Measurements from ENCODE around the gene GBE1. TPM values are rescaled to one million over a fixed set of nuclear protein-coding genes. Genes with fewer than 3 reads are reported as not detected.

Gene GBE1
- total and polyA plus RNA-seq, 9 of the 15 experiments (the other 6 are each of a cell fraction or from before 2014, with no cell fraction given): 7.9 to 25.6 (median 13.1) TPM

DNA sequence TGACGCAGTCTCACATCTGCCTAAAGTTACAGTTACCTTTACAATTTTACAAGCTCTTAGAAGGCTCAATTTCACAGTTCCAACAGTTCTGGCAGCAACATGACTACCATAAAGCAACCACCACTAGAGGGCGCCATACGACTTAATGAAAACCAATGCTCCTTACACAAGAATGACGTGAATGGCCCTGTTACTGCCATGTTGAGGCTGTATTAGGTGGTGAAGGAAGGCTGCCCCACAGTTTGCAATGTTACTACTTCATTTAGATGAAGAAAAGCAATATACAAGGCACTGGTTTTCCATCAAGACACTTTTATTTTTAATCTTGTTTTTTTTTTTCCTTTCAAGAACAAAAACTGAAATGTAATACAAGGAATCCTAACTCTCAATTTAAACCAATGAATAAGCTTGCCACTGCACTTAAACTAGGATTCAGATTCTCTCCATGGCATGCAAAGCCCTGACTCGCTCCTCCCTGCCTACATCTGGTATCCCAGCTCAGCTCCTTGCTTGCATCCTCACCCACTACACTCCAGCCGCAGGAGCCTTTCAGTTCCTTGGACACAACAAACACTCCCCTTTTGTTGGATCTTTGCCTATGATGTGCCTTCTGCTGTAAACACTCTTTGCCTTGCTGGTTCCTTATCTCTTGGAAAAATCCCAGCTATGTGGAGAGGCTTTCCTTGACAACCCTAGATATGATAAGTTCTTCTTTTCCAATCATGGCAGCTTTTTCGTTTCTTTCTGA lies 270.7 kb downstream of the GBE1 start (continued):
- TF ChIP-seq, protein P1, sequence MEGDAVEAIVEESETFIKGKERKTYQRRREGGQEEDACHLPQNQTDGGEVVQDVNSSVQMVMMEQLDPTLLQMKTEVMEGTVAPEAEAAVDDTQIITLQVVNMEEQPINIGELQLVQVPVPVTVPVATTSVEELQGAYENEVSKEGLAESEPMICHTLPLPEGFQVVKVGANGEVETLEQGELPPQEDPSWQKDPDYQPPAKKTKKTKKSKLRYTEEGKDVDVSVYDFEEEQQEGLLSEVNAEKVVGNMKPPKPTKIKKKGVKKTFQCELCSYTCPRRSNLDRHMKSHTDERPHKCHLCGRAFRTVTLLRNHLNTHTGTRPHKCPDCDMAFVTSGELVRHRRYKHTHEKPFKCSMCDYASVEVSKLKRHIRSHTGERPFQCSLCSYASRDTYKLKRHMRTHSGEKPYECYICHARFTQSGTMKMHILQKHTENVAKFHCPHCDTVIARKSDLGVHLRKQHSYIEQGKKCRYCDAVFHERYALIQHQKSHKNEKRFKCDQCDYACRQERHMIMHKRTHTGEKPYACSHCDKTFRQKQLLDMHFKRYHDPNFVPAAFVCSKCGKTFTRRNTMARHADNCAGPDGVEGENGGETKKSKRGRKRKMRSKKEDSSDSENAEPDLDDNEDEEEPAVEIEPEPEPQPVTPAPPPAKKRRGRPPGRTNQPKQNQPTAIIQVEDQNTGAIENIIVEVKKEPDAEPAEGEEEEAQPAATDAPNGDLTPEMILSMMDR (IDR thresholded peaks at IDR 0.05 in 2 of 3, conservative IDR thresholded peaks at IDR 0.05 in 1 of 3; ENCODE audit: insufficient read depth in 2 of 3, low read depth in 1 of 3, low read length in 3 of 3): peak; percentile 53 to 67 (median 65)
- TF ChIP-seq, protein P2, sequence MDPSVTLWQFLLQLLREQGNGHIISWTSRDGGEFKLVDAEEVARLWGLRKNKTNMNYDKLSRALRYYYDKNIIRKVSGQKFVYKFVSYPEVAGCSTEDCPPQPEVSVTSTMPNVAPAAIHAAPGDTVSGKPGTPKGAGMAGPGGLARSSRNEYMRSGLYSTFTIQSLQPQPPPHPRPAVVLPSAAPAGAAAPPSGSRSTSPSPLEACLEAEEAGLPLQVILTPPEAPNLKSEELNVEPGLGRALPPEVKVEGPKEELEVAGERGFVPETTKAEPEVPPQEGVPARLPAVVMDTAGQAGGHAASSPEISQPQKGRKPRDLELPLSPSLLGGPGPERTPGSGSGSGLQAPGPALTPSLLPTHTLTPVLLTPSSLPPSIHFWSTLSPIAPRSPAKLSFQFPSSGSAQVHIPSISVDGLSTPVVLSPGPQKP (CRISPR knock-in tag; IDR thresholded peaks at IDR 0.05): no peak

DNA sequence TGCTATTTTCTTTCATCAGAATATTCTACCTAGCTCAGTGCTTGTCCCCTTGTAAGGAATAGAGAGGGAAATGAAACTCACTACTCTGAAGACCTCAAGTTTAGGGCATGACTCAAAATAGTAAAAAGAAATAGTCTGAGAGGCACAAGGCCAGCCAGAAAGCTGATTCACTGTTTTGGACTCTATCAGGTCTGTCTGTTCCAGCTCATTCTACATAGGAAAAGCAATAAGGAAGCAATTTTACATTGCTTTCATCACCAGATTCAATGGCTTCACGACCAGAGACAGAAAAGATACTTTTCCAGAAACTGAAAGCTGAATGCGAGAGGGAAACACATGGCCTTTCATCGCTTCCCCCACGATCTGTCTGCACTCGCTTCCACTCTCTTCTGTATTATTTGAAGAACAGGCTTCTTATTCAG lies 276.0 kb downstream of the GBE1 start:
- Histone ChIP-seq H3K27ac (ENCODE audit: extremely low read depth, low read depth, low read length) (no peak overlapping the region), H3K4me2 (ENCODE audit: insufficient read depth, low read length) (no peak overlapping the region), H3K4me3 (no peak overlapping the region), H4K20me1 (replicated peaks; ENCODE audit: control insufficient read depth, insufficient read depth, low read length) (no peaks in the 10 kb centered on the region), H3K9me1 (ENCODE audit: control insufficient read depth, insufficient read depth, low read length) (no peaks in the 10 kb centered on the region), H3K9ac (ENCODE audit: insufficient read depth in 1 of 2, low read depth in 2 of 2, low read length in 2 of 2) (no peak overlapping the region), H3K27me3 (ENCODE audit: control insufficient read depth in 2 of 2, insufficient read depth in 2 of 2, low read length in 2 of 2) (no peaks in the 10 kb centered on the region), H2AFZ (ENCODE audit: low read depth, low read length) (no peak overlapping the region), H3K79me2 (ENCODE audit: control insufficient read depth, insufficient read depth, low read length) (no peaks in the 10 kb centered on the region), H3K9me3 (replicated peaks; ENCODE audit: control insufficient read depth, insufficient read depth, low read depth, low read length) (no peaks in the 10 kb centered on the region), H3K36me3 (ENCODE audit: control insufficient read depth, insufficient read depth, low read length) (no peaks in the 10 kb centered on the region), H3K4me1 (replicated peaks in 1 of 2; ENCODE audit: control insufficient read depth in 2 of 2, insufficient read depth in 2 of 2, low read length in 2 of 2) (no peaks in the 10 kb centered on the region)
- 24% methylated on average over 5 of the region's 5 CpGs for WGBS (ENCODE audit: insufficient coverage, low coverage, missing lambda C conversion rate)
- DNase-seq (ENCODE audit: extremely low read depth in 1 of 4, low spot score in 3 of 4): no peak
- POLR2A ChIA-PET: interaction anchor here (1.5 kb wide), 1 partner anchor 9 kb away, joined by 3 read pairs; no protein-coding TSS in a partner anchor
- CTCF ChIA-PET (ENCODE audit: low intra/inter-chr PET ratio): no interaction called here
- no peak for FAIRE-seq
- BruUV-seq (replicated peaks): no TSS peak
- intact Hi-C loops (cut with micrococcal nuclease): no loop called here
- in situ Hi-C loops (cut with MboI): loop anchor here (25.0 kb wide), 1 partner anchor 652 kb away; no protein-coding TSS in a partner anchor
- ATAC-seq: no peak
- TF ChIP-seq ZNF766 (CRISPR knock-in tag; conservative IDR thresholded peaks at IDR 0.05) (no peak), MEF2A (IDR thresholded peaks at IDR 0.05; ENCODE audit: control insufficient read depth, low read depth, low read length) (no peak), ZNF76 (CRISPR knock-in tag; IDR thresholded peaks at IDR 0.05; ENCODE audit: borderline replicate concordance) (no peak), SMAD1 (IDR thresholded peaks at IDR 0.05; ENCODE audit: low read depth, low read length, partially characterized antibody) (no peak), RUNX1 (IDR thresholded peaks at IDR 0.05; ENCODE audit: low read depth) (no peak), DMBX1 (CRISPR knock-in tag; IDR thresholded peaks at IDR 0.05; ENCODE audit: borderline replicate concordance) (no peak), ZNF253 (CRISPR knock-in tag; conservative IDR thresholded peaks at IDR 0.05) (no peak), CBFA2T2 (conservative IDR thresholded peaks at IDR 0.05) (no peak), RFX1 (IDR thresholded peaks at IDR 0.05) (no peak)
- TF ChIP-seq, protein P3, sequence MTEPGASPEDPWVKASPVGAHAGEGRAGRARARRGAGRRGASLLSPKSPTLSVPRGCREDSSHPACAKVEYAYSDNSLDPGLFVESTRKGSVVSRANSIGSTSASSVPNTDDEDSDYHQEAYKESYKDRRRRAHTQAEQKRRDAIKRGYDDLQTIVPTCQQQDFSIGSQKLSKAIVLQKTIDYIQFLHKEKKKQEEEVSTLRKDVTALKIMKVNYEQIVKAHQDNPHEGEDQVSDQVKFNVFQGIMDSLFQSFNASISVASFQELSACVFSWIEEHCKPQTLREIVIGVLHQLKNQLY (CRISPR knock-in tag; conservative IDR thresholded peaks at IDR 0.05): no peak
- TF ChIP-seq, protein P4, sequence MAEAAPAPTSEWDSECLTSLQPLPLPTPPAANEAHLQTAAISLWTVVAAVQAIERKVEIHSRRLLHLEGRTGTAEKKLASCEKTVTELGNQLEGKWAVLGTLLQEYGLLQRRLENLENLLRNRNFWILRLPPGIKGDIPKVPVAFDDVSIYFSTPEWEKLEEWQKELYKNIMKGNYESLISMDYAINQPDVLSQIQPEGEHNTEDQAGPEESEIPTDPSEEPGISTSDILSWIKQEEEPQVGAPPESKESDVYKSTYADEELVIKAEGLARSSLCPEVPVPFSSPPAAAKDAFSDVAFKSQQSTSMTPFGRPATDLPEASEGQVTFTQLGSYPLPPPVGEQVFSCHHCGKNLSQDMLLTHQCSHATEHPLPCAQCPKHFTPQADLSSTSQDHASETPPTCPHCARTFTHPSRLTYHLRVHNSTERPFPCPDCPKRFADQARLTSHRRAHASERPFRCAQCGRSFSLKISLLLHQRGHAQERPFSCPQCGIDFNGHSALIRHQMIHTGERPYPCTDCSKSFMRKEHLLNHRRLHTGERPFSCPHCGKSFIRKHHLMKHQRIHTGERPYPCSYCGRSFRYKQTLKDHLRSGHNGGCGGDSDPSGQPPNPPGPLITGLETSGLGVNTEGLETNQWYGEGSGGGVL (CRISPR knock-in tag; IDR thresholded peaks at IDR 0.05): no peak
